K562 (cell line): ENCODE results near the gene SFMBT2. TPM values are rescaled to one million over a fixed set of nuclear protein-coding genes. Genes with fewer than 3 reads are reported as not detected.

Source experiments
- ATAC-seq: fragments of 200-7000 bp; cut with Tn5 transposase; 3 replicates; pipeline ENCODE4 v1.9.1; 2020; ENCODE audit warnings: moderate library complexity
- BruUV-seq: library from RNA; stranded (reverse); fragments of 400-500 nt; replicated peaks from 2 replicates; lab custom pipeline; 2021; lab: Mats Ljungman, UMichigan
- CTCF ChIA-PET: fragments of 300-600 bp; formaldehyde crosslinking; extraction: SDS; loops from one replicate; lab custom pipeline; 2021; ENCODE audit warnings: low intra/inter-chr PET ratio; lab: Yijun Ruan, JAX
- POLR2A ChIA-PET: fragments of 300-600, 350-650 bp; sonication (Branson Sonifier 250); formaldehyde crosslinking; extraction: SDS; loops from one replicate; lab custom pipeline; 2021; ENCODE audit warnings: antibody characterized with exemption, inconsistent platforms; lab: Yijun Ruan, JAX
- DNase-seq, 4 experiments: peaks; one replicate each; pipeline versions ENCODE4 v3.0.0 to v3.0.0-alpha.2; 2011 to 2018; ENCODE audit warnings: low spot score in 3 of 4, mixed read lengths in 3 of 4; ENCODE audit errors: extremely low read depth in 1 of 4
- FAIRE-seq: peaks from 2 replicates; lab custom pipeline; 2011; peaks lifted over from hg19 to GRCh38; lab: Jason Lieb, UNC
- H2AFZ ChIP-seq: 2 replicates; pipeline ENCODE4 v1.6.0; 2011; ENCODE audit warnings: low read depth, low read length, control low read depth, inconsistent platforms
- H3K27ac ChIP-seq: fragments of 200-600 bp; 3 replicates; pipeline ENCODE4 v1.8.0; 2011; ENCODE audit warnings: low read depth, mild to moderate bottlenecking, control low read depth, inconsistent platforms, low read length, moderate library complexity, mixed read lengths; ENCODE audit errors: extremely low read depth
- H3K27me3 ChIP-seq, 2 experiments: fragments of 300-600 bp in 1 of 2; 2 replicates in 1 of 2; 3 replicates in 1 of 2; pipeline versions ENCODE4 v1.6.0 to v1.8.0; 2011; ENCODE audit warnings: inconsistent platforms in 2 of 2, low read length in 2 of 2, mild to moderate bottlenecking in 1 of 2, mixed read lengths in 1 of 2, moderate library complexity in 1 of 2; ENCODE audit not compliant: control insufficient read depth in 2 of 2, insufficient read depth in 2 of 2
- H3K36me3 ChIP-seq: fragments of 300-600 bp; 3 replicates; pipeline ENCODE4 v1.8.0; 2011; ENCODE audit warnings: mild to moderate bottlenecking, low read length, inconsistent platforms; ENCODE audit not compliant: control insufficient read depth, insufficient read depth
- H3K4me1 ChIP-seq, 2 experiments: fragments of 200-600 bp in 1 of 2; replicated peaks in 1 of 2; 2 replicates in 1 of 2; 3 replicates in 1 of 2; pipeline versions ENCODE4 v1.5.1 to v1.8.0; 2011; ENCODE audit warnings: inconsistent platforms in 2 of 2, low read length in 2 of 2, mild to moderate bottlenecking in 1 of 2, mixed read lengths in 1 of 2, moderate library complexity in 1 of 2; ENCODE audit not compliant: control insufficient read depth in 2 of 2, insufficient read depth in 2 of 2
- H3K4me2 ChIP-seq: 2 replicates; pipeline ENCODE4 v1.6.1; 2011; ENCODE audit warnings: low read length, control low read depth, inconsistent platforms, mixed read lengths; ENCODE audit not compliant: insufficient read depth
- H3K4me3 ChIP-seq: fragments of 200-600 bp; sonication (generic), shearing (Covaris generic); 2 replicates; pipeline ENCODE4 v1.5.1; 2016; ENCODE audit warnings: control low read depth, inconsistent platforms
- H3K79me2 ChIP-seq: fragments of 200-600 bp; 3 replicates; pipeline ENCODE4 v1.8.0; 2011; ENCODE audit warnings: low read length, inconsistent platforms; ENCODE audit not compliant: control insufficient read depth, insufficient read depth
- H3K9ac ChIP-seq, 2 experiments: 2 replicates each; pipeline versions ENCODE4 v1.6.0 to v1.6.1; 2011; ENCODE audit warnings: low read depth in 2 of 2, low read length in 2 of 2, control low read depth in 1 of 2, inconsistent platforms in 1 of 2, mild to moderate bottlenecking in 1 of 2, mixed read lengths in 1 of 2; ENCODE audit not compliant: insufficient read depth in 1 of 2
- H3K9me1 ChIP-seq: one replicate; pipeline ENCODE4 v1.6.0; 2011; ENCODE audit warnings: inconsistent platforms, mild to moderate bottlenecking, low read length, moderate library complexity; ENCODE audit not compliant: control insufficient read depth, insufficient read depth
- H3K9me3 ChIP-seq: replicated peaks from 2 replicates; pipeline ENCODE4 v1.5.1; 2011; ENCODE audit warnings: low read depth, low read length, inconsistent platforms; ENCODE audit not compliant: control insufficient read depth, insufficient read depth
- H4K20me1 ChIP-seq: replicated peaks from 2 replicates; pipeline ENCODE4 v1.6.1; 2011; ENCODE audit warnings: low read length, inconsistent platforms, mixed read lengths; ENCODE audit not compliant: control insufficient read depth, insufficient read depth
- ASH1L ChIP-seq: fragments of 450-650 bp; IDR thresholded peaks from 2 replicates; pipeline ENCODE4 v1.6.1; 2018; ENCODE audit warnings: borderline replicate concordance, mild to moderate bottlenecking, low read depth; ENCODE audit not compliant: partially characterized antibody
- BCOR ChIP-seq: fragments of 450-650 bp; IDR thresholded peaks from 2 replicates; pipeline ENCODE4 v1.6.1; 2016
- BHLHE40 ChIP-seq: IDR thresholded peaks from 2 replicates; pipeline ENCODE4 v1.6.1; 2011; ENCODE audit warnings: low read length, improper control_type of control experiment
- BRF1 ChIP-seq: IDR thresholded peaks from 3 replicates; pipeline ENCODE4 v1.6.1; 2011; ENCODE audit warnings: borderline replicate concordance, mild to moderate bottlenecking; ENCODE audit not compliant: insufficient read length; ENCODE audit errors: extremely low read depth
- CREB1 ChIP-seq, 2 experiments: sonication (generic) in 1 of 2; formaldehyde crosslinking in 1 of 2; IDR thresholded peaks; 2 replicates each; pipeline versions ENCODE4 v1.6.1 to v1.8.0; 2012 to 2022; ENCODE audit warnings: inconsistent platforms in 1 of 2, mild to moderate bottlenecking in 1 of 2, missing genetic modification reagents in 1 of 2, moderate library complexity in 1 of 2
- FOXK1 ChIP-seq: sonication (generic); formaldehyde crosslinking; IDR thresholded peaks from 2 replicates; pipeline ENCODE4 v1.8.0; 2022; ENCODE audit warnings: missing genetic modification reagents, mild to moderate bottlenecking, borderline replicate concordance
- GATA2 ChIP-seq: sonication (generic); formaldehyde crosslinking; IDR thresholded peaks from 2 replicates; pipeline ENCODE4 v1.4.0; 2020; ENCODE audit warnings: mild to moderate bottlenecking, missing genetic modification reagents
- HIVEP1 ChIP-seq: fragments of 250-450 bp; sonication (Bioruptor Pico); IDR thresholded peaks from 2 replicates; pipeline ENCODE4 v1.4.0; 2020; ENCODE audit warnings: mild to moderate bottlenecking
- HMG20A ChIP-seq: fragments of 450-650 bp; formaldehyde crosslinking; conservative IDR thresholded peaks from 2 replicates; pipeline ENCODE4 v1.4.0; 2020; ENCODE audit warnings: mild to moderate bottlenecking, mixed read lengths
- KAT7 ChIP-seq: sonication (generic); formaldehyde crosslinking; IDR thresholded peaks from 2 replicates; pipeline ENCODE4 v1.8.0; 2022; ENCODE audit warnings: missing genetic modification reagents, mild to moderate bottlenecking, borderline replicate concordance
- KDM4B ChIP-seq, 2 experiments: fragments of 450-650 bp in 1 of 2; sonication (generic) in 1 of 2; IDR thresholded peaks; 2 replicates each; pipeline ENCODE4 v1.6.1; 2016 to 2017; ENCODE audit warnings: borderline replicate concordance in 2 of 2, antibody characterized with exemption in 1 of 2, low read depth in 1 of 2, mild to moderate bottlenecking in 1 of 2
- NFE2 ChIP-seq: IDR thresholded peaks from 2 replicates; pipeline ENCODE4 v1.6.1; 2014; ENCODE audit warnings: antibody characterized with exemption, low read depth
- NFXL1 ChIP-seq: fragments of 450-650 bp; formaldehyde crosslinking; IDR thresholded peaks from 2 replicates; pipeline ENCODE4 v1.4.0; 2021; ENCODE audit warnings: mild to moderate bottlenecking
- RBM17 ChIP-seq: fragments of 200-400 bp; formaldehyde crosslinking; IDR thresholded peaks from 2 replicates; pipeline ENCODE4 v1.6.1; 2017; ENCODE audit warnings: low read depth, mild to moderate bottlenecking, low read length, borderline replicate concordance
- SLC30A9 ChIP-seq: fragments of 250-450 bp; sonication (Bioruptor Pico); IDR thresholded peaks from 2 replicates; pipeline ENCODE4 v1.8.0; 2022; ENCODE audit warnings: mild to moderate bottlenecking, moderate library complexity
- TOE1 ChIP-seq, 2 experiments: fragments of 450-650 bp in 1 of 2; sonication (generic) in 1 of 2; formaldehyde crosslinking in 1 of 2; IDR thresholded peaks; 2 replicates each; pipeline versions ENCODE4 v1.7.1 to v1.8.0; 2016 to 2022; ENCODE audit warnings: borderline replicate concordance in 2 of 2, mild to moderate bottlenecking in 2 of 2, antibody characterized with exemption in 1 of 2, inconsistent platforms in 1 of 2, low read depth in 1 of 2, missing genetic modification reagents in 1 of 2, moderate library complexity in 1 of 2
- ZSCAN29 ChIP-seq: fragments of 450-650 bp; IDR thresholded peaks from 2 replicates; pipeline ENCODE4 v1.6.1; 2017
- WGBS: fragments of 100-300 bp; shearing (Covaris generic); methylation state at CpG from one replicate; pipeline ENCODE4 v1.1.6; 2016; ENCODE audit warnings: low coverage, mixed read lengths; ENCODE audit not compliant: insufficient coverage; ENCODE audit errors: missing lambda C conversion rate; 5-methylcytosine and 5-hydroxymethylcytosine counted together
- in situ Hi-C: fragments of 300-500 bp; cut with MboI; formaldehyde crosslinking; loops from 4 replicates; pipeline ENCODE4 v1.15.0; 2018; ENCODE audit warnings: inconsistent platforms, mixed read lengths
- intact Hi-C: fragments of 100-400 bp; cut with micrococcal nuclease; formaldehyde crosslinking; loops from 2 replicates; pipeline ENCODE4 v1.14.2; 2022
- polyA plus RNA-seq, 8 experiments: library from polyadenylated mRNA; depleted of rRNA in 4 of 8; stranded (reverse) in 5 of 8; unstranded in 3 of 8; fragments of >200 nt; fragmentation: Nextera tagmentation in 2 of 8; fragmentation: Illumina TruSeq in 1 of 8; extraction: Ambion mirVana in 2 of 8; extraction: Trizol in 1 of 8; gene quantifications; 2 replicates each; pipeline versions ENCODE4 v1.2.1 to v1.2.3, GENCODE V29; 2011 to 2014; ENCODE audit warnings: inconsistent platforms in 1 of 8, missing spikeins in 1 of 8
- total RNA-seq, 7 experiments: library from RNA; depleted of rRNA in 6 of 7; stranded (reverse); fragments of >200 nt in 6 of 7; fragmentation: Illumina TruSeq in 2 of 7; extraction: Trizol in 2 of 7; gene quantifications; 2 replicates each; pipeline versions ENCODE4 v1.2.1 to v1.2.3, GENCODE V29; 2011 to 2021; ENCODE audit warnings: low replicate concordance in 1 of 7
- TF ChIP-seq, protein P1 (sequence below): fragments of 200-800 bp; sonication (Bioruptor generic); IDR thresholded peaks from 2 replicates; pipeline ENCODE4 v1.6.1; 2017; ENCODE audit warnings: missing genetic modification characterization, missing compliant biosample characterization
- TF ChIP-seq, protein P2 (sequence below): sonication (generic); formaldehyde crosslinking; IDR thresholded peaks from 2 replicates; pipeline ENCODE4 v1.8.0; 2023; ENCODE audit warnings: mild to moderate bottlenecking, missing genetic modification reagents

Gene SFMBT2
- total and polyA plus RNA-seq, 9 of the 15 experiments (the other 6 are each of a cell fraction or from before 2014, with no cell fraction given) = 1.2 to 13.6 (median 7.6) TPM

- ChIA-PET CTCF (no interaction called here), POLR2A (interaction anchor here (0.7 kb wide), 2 partner anchors 243 to 315 kb away, joined by 3 read pairs; no protein-coding TSS in a partner anchor)
- Histone ChIP-seq H3K9ac (no peak overlapping the region), H3K79me2 (no peaks in the 10 kb centered on the region), H4K20me1 (no peaks in the 10 kb centered on the region), H3K27ac (no peak overlapping the region), H3K4me3 (no peak overlapping the region), H3K4me1 (no peaks in the 10 kb centered on the region; a peak in 1 of 5 replicates), H3K9me3 (no peaks in the 10 kb centered on the region), H3K27me3 (no peaks in the 10 kb centered on the region; a peak in 1 of 5 replicates), H3K9me1 (no peaks in the 10 kb centered on the region), H2AFZ (no peak overlapping the region), H3K36me3 (peaks cover 48% of the 10 kb centered on the region; the same call in 2 of the 3 replicates), H3K4me2 (no peak overlapping the region)
- intact Hi-C loops (no loop called here), in situ Hi-C loops (no loop called here)
- TF ChIP-seq FOXK1 (no peak), BCOR (no peak), ASH1L (no peak), BRF1 (no peak), CREB1 (IDR thresholded peaks at IDR 0.05) (no peak), CREB1 (CRISPR knock-in tag; IDR thresholded peaks at IDR 0.05) (no peak), GATA2 (CRISPR knock-in tag) (no peak), NFXL1 (CRISPR knock-in tag) (no peak), TOE1 (IDR thresholded peaks at IDR 0.05; ENCODE audit: borderline replicate concordance) (no peak), TOE1 (CRISPR knock-in tag; IDR thresholded peaks at IDR 0.05; ENCODE audit: borderline replicate concordance, low read depth) (no peak), HIVEP1 (CRISPR knock-in tag) (no peak), KAT7 (CRISPR knock-in tag) (no peak), KDM4B (IDR thresholded peaks at IDR 0.05; ENCODE audit: borderline replicate concordance in 2 of 2, low read depth in 1 of 2) (no peak), BHLHE40 (no peak), RBM17 (no peak), HMG20A (no peak), SLC30A9 (CRISPR knock-in tag) (no peak), NFE2 (no peak), ZSCAN29 (no peak)
- TF ChIP-seq, protein P1, sequence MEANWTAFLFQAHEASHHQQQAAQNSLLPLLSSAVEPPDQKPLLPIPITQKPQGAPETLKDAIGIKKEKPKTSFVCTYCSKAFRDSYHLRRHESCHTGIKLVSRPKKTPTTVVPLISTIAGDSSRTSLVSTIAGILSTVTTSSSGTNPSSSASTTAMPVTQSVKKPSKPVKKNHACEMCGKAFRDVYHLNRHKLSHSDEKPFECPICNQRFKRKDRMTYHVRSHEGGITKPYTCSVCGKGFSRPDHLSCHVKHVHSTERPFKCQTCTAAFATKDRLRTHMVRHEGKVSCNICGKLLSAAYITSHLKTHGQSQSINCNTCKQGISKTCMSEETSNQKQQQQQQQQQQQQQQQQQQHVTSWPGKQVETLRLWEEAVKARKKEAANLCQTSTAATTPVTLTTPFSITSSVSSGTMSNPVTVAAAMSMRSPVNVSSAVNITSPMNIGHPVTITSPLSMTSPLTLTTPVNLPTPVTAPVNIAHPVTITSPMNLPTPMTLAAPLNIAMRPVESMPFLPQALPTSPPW = no peak
- TF ChIP-seq, protein P2, sequence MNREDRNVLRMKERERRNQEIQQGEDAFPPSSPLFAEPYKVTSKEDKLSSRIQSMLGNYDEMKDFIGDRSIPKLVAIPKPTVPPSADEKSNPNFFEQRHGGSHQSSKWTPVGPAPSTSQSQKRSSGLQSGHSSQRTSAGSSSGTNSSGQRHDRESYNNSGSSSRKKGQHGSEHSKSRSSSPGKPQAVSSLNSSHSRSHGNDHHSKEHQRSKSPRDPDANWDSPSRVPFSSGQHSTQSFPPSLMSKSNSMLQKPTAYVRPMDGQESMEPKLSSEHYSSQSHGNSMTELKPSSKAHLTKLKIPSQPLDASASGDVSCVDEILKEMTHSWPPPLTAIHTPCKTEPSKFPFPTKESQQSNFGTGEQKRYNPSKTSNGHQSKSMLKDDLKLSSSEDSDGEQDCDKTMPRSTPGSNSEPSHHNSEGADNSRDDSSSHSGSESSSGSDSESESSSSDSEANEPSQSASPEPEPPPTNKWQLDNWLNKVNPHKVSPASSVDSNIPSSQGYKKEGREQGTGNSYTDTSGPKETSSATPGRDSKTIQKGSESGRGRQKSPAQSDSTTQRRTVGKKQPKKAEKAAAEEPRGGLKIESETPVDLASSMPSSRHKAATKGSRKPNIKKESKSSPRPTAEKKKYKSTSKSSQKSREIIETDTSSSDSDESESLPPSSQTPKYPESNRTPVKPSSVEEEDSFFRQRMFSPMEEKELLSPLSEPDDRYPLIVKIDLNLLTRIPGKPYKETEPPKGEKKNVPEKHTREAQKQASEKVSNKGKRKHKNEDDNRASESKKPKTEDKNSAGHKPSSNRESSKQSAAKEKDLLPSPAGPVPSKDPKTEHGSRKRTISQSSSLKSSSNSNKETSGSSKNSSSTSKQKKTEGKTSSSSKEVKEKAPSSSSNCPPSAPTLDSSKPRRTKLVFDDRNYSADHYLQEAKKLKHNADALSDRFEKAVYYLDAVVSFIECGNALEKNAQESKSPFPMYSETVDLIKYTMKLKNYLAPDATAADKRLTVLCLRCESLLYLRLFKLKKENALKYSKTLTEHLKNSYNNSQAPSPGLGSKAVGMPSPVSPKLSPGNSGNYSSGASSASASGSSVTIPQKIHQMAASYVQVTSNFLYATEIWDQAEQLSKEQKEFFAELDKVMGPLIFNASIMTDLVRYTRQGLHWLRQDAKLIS = no peak
- no TSS peak for BruUV-seq
- DNase-seq = no peak
- FAIRE-seq = no peak
- ATAC-seq = no peak
- WGBS = 80% methylated on average over 8 of the region's 8 CpGs
Measured at GRCh38 chr10:7164955-7165354, 245.9 kb downstream of the SFMBT2 start.
